Measurements from ENCODE around the gene GPAT3.

GPAT3 gene

GRCh38 chr4:83605744-83606172 is 69.8 kb downstream of the GPAT3 start:
- DNase-seq: no peak

GRCh38 chr4:83606460-83606859 is 70.6 kb downstream of the GPAT3 start:
- no peak for DNase-seq

- DNase-seq: no peak
Measured at GRCh38 chr4:83606898-83607297, 71.0 kb downstream of the GPAT3 start.

GRCh38 chr4:83609365-83609764 is 73.5 kb downstream of the GPAT3 start:
- no peak for DNase-seq

GRCh38 chr4:83610729-83611128 is 74.8 kb downstream of the GPAT3 start:
- no peak for DNase-seq

- DNase-seq: no peak
Measured at GRCh38 chr4:83613023-83613422, 77.1 kb downstream of the GPAT3 start.

- no peak for DNase-seq
Measured at GRCh38 chr4:83613994-83614393, 78.1 kb downstream of the GPAT3 start.

GRCh38 chr4:83616252-83616651 is 80.3 kb downstream of the GPAT3 start:
- DNase-seq: no peak

GRCh38 chr4:83617371-83618035 is 81.6 kb downstream of the GPAT3 start:
- DNase-seq: no peak

- DNase-seq: no peak
Measured at GRCh38 chr4:83618431-83618830, 82.5 kb downstream of the GPAT3 start.

GRCh38 chr4:83618991-83619645 is 83.2 kb downstream of the GPAT3 start:
- DNase-seq: peak; percentile 81

- peak; percentile 9 for DNase-seq
Measured at GRCh38 chr4:83622127-83622526, 86.2 kb downstream of the GPAT3 start.

- DNase-seq: no peak
Measured at GRCh38 chr4:83625821-83626220, 89.9 kb downstream of the GPAT3 start.

GRCh38 chr4:83626245-83626836 is 90.4 kb downstream of the GPAT3 start:
- no peak for DNase-seq

GRCh38 chr4:83629945-83630721 is 94.2 kb downstream of the GPAT3 start:
- peak; percentile 98 for DNase-seq

GRCh38 chr4:83631066-83631465 is 95.2 kb downstream of the GPAT3 start:
- DNase-seq: no peak

- DNase-seq: no peak
Measured at GRCh38 chr4:83636930-83637329, 101.0 kb downstream of the GPAT3 start.

GRCh38 chr4:83639849-83640493 is 104.1 kb downstream of the GPAT3 start:
- peak; percentile 88 for DNase-seq

- no peak for DNase-seq
Measured at GRCh38 chr4:83643036-83643435, 107.1 kb downstream of the GPAT3 start.

- DNase-seq: peak; percentile 82
Measured at GRCh38 chr4:83644677-83645659, 109.1 kb downstream of the GPAT3 start.

- DNase-seq: no peak
Measured at GRCh38 chr4:83646538-83647239, 110.8 kb downstream of the GPAT3 start.
